CD4-positive, alpha-beta T cell treated with Interleukin-17A for 1 hour (primary cell): ENCODE results near the gene MIB1.

Source experiments
- DNase-seq: peaks from one replicate; pipeline ENCODE4 v3.0.0-alpha.2; 2020

Gene MIB1

DNA sequence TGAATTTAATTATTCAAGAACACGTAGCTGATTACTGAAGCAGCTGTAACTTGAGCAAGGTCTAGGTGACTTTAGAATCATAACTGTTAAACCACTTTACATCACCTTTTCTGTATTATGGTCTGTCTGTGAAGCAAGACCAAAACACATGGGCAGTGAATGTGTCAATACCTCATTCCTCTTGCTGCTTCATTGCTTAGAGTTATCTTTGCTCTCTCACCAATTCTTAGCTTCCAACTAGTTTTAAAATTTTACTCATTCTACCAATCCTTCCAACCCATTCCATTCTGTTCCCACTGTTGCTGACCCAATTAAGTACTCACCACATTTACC, 80.2 kb downstream of the MIB1 start:
- no peak for DNase-seq

DNA sequence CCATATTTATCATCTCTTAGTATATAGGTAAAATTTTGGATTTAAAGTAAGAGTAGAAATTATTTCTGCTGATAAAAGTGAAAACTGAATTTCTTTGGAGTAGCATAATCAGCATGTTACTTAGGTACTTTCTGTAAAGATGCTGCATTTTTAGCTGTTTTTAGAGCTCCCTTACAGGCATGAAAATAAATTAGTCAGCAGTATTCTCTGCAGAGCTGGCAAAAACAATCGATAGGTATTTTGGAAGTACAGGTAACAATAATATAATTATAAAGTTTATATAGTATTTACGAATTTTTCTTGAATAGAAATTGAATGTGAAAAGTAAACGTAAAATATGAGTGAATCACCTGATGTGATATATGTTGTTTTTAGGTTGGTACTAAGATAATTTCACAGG, 83.3 kb downstream of the MIB1 start:
- DNase-seq = no peak

DNA sequence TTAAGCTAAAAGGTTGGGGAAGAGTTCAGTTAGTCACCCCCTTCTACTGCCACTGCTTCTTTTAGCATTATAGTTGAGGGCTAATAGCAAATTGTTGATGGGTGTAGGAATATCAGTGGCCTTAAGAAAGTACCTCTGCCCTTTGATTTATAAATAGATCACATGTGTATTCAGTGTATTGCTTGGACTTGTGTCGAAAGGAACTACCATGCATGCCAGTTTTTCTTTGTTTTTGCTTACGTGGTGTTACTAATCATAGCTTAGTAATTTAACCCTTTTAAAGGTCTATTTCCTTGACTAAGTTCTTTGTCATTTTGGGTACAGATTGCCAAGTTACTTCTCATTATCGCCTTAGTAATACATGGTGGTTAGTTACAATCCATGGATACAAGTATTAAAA, 85.6 kb downstream of the MIB1 start:
- DNase-seq = no peak

DNA sequence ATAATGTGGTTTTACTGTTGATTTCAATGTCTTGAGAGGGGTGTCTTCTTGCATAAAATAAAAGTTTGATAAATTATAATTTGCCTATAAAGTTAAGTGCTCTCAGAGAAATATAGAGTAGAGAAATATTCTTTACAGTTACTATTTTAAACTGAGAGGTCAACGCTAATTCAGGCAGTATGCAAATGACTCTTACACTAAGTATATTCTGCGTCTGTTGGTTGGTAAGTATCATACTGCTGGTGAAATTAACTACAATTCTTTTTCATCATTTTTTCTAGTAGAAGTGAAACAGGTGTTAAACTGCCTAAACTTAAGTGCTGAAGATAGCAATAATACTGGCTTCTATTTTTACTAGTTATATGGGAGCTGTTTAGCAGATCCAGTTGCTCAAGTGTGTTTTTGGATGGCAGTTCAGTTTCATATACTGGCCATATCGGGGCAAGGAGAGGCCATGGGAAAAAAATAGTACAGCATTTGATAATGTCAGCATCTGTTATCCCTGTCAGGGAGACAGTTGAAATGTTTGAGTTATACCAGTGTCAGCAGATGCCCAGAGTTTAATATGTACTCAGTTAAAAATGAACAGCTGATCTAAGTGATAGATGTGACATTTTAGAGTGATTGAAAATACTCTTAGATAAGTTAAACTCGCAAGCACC, 86.2 kb downstream of the MIB1 start:
- no peak for DNase-seq

DNA sequence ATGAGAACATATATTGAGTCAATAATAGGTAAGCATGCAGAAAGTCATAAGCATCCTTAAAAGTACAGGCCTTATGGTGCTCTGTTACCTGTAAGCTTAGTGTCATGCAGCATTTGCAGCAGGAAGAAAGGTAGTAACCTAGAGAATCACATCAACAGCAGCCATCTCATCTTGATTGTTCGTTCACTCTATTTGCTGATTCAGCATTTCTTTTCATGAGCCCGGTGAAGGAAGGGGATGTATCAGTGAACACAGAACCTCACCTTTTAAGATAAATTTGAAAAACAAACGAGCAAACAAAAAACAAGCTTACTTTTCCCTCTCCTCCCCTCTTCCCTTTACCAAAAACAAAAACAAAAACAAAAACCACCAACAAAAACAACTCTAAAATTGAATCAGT, 89.9 kb downstream of the MIB1 start:
- DNase-seq = no peak

DNA sequence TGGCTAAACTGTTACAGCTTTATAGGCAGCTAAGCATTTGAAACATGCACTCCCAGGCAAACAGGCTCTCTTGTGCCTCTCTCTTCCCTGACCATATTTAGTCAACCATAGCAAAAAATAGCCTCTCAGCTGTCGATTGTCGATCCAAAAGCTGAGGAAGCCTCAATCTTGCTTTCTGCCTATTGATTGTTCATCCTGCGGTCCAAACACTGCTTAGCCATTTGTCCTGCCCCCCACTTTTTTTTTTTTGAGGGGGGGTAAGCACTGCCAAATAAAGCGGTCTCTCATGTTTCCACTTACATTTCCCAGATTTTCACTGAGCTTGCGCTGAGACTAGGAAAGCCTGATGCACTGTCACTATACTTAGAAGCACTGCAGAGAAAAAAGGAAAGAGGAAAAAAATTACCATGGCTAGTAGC, 90.8 kb downstream of the MIB1 start:
- no peak for DNase-seq

DNA sequence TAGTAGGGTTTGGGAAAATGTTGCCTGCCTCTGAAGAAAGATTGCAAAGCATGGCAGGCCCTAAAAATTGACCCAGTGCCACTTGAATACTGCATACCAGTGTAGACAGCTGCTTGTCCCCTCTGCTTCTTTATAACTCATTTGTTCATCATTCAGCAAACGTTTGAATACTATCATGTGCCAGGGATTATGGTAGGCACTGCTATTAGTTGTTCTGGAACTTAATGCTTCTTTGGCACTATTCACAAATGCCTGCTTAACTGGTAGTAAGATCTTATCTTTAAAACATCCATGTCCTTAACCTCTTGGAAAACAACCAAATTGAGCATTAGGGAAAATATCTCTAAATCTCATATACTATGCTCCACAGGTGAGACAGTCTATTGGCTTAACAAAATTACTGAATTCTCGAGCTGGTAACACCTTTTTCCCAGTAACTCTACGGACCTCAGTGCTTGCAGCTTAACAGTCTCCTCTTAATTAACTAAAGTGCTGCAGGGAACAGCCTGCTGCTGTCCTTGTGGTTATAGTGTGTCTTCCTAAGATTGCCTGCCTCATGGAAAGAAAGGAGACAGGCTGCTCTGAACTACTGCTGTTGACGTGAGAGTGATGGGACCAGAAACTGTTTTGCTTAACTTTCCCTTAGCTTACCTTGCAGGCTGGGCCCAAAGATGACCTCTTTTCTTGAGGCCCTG, 93.2 kb downstream of the MIB1 start:
- DNase-seq = no peak

DNA sequence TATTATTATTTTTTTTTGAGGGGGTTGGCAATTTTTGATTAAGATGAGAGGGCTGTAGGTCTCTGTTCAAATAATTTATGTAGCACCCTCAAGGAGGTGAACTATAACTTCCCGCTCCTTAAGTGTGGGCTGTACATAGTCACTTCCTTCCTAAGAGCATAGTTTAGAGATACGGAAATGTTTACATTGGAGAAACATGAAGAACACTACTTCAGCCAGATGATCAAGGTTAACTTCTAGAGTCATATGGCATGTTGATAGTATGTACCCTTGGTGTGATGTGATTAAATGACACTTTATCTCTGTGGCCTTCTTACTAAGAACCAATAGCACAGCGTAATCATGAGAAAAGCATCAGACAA, 93.7 kb downstream of the MIB1 start:
- DNase-seq = no peak

DNA sequence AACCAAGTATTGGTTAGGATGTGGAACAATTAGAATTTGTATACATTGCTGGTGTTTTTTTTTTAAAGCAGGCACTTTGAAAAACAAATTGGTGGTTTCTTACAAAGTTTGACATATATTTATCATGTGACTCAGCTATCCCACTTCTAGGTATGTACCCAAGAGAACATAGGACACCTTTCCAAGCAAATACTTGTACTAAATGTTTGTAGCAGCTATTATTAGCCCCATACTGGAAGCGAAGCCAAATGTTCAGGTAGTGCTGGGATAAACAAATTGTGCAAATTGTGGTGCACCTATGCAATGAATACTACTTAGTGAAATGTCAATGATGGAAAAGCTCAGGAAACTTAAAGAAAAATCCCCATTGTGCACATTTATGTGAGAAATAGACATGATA, 101.0 kb downstream of the MIB1 start:
- DNase-seq = no peak

DNA sequence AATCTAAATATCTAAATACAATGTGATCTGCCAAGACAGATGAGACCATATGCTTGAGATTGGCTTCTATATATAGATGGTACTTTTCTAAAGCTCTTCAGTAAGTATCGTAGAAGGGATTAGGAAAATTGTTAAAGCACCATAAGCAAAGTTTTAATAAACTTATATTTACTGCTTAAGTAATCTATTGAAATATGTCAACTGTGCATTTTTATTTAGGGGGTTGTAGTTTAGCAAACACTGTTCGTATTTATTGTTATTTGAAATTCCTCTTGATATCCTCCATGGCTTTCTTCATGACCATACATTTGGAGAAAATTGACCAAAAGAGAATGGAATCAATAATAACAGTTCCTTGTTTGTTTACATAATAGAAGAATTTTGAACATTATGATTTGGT, 102.7 kb downstream of the MIB1 start:
- no peak for DNase-seq

DNA sequence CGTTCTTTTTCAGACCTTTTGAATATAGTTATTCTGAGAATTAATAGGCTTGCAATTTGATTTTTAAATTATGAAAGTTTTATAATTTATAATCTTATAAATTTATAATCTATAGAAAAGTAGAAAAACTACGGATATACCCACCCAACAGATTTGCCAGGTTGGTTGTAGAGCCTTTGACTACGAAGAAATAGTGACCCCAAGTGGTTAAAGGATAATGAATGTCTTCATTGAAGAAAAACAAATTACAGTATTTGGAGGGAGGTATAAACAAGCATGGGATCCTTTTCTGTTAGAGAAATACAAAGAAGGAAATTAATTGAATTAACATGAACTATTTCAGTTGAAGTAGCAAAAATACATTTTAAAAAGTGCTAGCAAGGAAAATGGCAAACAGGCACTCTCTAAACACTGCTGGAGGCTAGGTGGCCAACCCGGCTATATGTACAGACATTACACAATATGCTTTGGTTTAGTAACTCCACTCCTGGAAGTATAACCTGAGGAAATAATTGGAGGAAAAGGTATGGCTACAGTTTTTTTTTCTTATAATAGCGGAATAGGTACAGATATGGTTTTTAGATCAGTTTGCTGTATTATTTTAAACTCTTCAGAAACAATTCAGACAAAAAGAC, 110.9 kb downstream of the MIB1 start:
- DNase-seq = peak; percentile 7

DNA sequence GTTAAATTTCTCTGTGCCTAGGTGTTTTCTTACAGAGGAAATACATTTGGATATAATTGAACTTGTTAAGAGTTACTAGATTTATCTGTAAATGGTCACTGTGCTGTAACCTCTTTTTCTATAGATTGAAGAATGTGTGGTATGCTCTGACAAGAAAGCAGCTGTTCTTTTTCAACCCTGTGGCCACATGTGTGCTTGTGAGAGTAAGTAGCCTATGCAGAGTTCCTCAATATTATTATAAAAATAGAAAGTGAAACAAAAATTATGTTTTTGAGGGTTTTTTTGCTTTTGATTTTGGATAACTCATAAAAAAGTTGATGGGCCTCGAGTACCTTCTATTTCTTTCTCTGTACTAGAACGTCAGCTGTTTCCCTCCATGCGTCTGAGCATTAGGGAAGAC, 112.4 kb downstream of the MIB1 start:
- DNase-seq = no peak

DNA sequence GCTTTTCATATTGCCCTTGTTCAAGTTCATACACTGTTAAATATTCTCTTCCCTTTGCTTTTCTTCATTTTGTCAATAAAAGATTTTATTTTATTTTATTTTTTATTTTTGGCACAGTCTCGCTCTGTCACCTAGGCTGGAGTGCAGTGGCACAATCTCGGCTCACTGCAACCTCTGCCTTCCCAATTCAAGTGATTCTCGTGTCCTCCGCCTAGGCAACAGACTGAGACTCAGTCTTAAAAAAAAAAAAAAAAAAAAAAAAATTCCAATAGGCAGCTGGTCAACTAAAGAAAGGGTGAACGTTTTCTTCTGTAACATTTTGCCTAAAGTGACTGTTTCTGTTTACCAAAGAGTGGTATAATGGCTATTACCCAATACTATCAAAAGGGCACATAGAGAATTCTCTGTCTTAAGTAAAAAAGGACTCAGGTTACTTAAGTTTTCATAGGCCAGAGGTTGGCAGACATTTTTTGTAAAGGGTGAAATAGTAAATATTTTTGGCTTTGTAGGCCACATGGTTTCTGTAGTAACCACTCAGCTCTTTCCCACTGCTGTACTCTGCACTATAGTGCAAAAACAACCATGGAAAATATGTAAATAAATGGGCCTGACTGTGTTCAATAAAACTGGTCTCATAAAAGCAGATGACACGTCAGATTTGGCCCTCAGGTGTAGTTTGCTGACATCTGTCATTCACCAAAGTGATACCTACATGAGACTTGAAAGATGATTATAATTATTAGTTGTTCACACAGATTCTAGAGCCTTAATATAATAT, 113.4 kb downstream of the MIB1 start:
- no peak for DNase-seq

DNA sequence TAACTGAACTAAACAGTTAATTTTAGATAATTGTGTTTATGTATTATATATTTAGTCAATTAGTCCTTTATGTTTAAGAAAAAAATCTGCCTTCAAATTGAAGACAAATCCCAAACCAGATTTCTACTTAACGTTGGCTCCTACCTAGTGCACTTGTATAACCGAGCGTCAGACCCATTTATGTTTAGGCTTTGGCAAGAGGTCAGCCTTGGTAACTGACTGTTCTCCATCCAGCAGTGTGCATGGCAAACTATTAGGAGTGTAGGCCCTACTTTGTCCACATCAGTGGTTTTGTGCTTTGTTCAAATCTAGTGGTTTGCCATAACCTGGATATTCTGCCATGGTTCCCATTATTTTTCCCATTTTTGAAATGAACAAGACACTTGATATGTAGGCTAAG, 114.8 kb downstream of the MIB1 start:
- no peak for DNase-seq

DNA sequence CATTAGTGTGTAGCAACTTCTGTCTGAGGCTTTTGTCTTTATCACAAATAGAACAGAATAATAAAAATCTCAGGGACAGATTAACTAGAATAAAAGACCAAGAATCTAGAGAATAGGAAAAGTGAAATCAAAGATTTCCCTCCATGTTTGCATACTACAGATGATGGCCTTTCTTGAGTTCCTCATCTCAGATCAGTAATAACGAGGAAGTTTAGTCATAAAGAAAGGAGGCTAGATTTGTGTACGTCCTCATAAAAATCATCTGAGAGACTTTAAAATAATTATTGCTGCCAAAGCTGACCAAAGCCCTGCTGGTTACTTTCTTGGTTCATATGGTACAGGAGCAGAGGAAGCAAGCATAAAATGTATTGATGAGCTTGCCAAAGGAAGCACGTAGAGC, 117.3 kb downstream of the MIB1 start:
- no peak for DNase-seq

DNA sequence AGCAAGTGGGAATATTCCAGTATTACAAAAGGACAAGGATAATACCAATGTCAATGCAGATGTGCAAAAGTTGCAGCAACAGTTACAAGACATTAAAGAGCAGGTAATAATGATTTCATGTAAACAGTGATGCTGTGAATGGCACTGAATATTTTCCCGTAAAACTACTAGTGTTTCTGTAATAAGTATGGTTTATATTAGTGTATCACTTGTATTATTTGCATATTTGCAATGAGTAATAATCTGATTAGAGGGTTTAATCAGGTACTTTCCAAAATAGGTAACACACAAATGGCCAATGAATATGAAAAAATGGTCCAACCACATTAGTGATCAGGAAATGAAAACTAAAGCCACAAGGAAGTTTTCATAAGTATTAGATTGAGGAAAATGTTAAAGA, 118.0 kb downstream of the MIB1 start:
- no peak for DNase-seq

DNA sequence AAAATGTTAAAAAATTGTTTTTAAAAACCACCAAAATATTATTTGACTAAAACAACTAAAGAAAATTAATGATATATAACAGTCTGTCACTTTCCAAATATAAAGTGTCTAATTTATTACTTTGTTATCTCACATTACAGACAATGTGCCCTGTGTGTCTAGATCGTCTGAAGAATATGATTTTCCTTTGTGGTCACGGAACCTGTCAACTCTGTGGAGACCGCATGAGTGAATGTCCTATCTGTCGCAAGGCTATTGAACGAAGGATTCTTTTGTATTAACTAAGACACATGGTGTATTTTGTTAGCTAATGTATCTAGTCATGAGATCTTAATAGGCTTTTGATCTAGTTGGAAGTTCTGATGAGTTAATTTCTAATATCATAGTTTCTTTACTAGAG, 123.8 kb downstream of the MIB1 start:
- no peak for DNase-seq

DNA sequence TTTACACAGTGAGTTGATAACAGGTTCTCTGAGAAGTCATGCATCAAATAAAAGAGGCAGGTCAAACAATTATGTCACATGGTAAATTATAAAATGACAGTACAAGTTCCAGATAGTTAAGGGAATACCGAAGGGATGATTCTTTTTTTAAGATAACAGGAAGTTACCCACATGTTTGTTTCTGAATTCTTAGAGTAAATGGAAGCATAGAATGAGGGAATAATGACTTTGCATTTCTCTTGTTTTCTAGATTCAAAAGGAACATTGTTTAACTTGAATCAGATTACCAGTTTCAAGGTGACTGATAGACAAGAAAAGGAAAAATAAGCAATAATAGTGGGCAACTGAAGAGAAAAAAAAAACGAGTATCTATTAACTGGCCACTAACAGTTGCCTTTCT, 124.5 kb downstream of the MIB1 start:
- no peak for DNase-seq

DNA sequence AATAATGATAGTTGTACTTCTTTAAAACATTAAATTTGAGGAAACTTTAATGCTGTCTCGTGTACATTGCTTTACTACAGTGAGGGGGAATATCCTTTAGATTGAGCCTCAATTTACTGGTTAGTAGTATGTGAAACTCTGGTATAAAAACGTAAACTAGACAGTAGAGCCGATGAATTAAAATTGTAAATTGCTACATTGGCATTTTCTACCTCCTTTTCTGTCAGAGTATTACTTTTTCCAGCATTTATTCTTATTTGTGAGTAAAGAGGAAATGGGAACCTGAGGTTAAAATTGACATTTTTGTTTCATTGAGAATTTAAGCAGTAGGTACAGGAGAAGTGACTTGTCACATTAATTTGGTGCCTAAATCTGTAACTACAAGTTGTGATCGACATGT, 128.2 kb downstream of the MIB1 start:
- no peak for DNase-seq

DNA sequence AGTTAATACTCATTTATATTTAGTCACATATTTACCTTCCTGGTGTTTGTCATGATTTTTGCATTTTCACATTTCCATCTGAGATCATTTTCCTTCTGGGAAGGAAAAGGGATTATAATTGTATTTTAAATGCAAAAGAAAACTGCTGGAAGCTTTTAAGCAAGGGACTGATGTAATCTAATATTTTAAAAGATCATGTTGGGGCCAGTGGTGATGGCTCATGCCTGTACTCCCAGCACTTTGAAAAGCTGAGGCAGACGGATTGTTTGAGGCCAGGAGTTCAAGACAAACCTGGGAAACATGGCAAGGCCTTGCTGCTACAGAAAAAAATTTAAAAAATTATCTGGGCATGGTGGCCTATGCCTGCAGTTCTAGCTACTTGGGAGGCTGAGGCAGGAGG, 149.0 kb downstream of the MIB1 start:
- DNase-seq = no peak

DNA sequence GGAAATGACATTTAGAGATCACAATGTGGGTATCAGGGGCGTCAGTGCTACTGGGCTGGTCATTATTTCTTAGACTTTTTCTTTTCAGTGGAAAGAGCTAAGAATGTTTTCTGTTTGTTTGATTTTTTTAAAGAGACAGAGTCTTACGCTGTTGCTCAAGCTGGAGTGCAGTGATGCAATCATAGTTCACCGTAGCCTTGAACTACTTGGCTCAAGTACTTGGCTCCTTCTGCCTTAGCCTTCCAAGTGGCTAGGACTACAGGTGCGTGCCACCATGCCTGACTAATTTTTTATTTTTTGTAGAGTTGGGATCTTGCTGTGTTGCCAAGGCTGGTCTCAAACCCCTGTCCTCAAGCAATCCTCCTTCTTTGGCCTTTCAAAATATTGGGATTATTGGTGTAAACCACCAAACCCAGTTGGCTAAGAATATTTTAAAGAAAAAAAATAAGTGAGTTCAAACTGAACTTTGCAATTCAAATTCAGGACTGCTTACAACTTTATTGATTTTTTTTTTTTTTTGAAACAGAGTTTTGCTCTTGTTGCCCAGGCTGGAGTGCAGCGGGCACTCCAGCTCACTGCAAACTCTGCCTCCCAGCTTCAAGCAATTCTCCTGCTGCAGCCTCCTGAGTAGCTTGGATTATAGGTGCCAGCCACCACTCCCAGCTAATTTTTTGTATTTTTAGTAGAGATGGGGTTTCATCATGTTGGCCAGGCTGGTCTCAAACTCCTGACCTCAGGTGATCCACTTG, 154.2 kb downstream of the MIB1 start:
- no peak for DNase-seq

DNA sequence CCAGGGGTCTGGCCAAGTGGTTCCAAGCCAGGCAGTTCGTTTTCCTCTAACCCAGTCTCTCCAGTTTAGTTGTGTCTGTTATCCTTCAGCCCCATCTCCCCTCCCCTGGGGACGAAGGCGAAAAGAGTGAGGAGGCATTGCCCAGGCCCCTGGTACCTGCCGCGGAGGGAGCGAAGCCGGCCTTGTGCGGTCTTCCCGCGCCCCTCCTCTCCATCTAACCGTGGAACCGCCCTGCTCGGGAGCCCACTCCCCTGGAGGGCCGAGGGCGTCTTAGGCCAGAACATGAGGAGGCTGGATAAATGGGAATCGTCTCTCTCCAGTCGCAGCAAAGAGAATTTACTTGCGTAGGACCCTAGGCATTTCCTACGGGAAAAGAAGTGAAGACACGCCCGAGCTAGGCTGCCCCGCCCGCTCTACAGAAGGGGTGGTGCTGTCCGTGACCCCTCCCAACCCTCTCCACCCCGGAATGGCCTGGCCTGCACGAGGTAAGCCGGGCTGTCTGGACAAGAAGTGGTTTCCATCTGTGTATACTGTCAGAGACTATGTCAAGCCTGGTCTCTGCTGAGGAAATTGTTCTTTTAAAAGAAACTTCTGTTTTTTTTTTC, 156.2 kb downstream of the MIB1 start:
- DNase-seq = no peak

DNA sequence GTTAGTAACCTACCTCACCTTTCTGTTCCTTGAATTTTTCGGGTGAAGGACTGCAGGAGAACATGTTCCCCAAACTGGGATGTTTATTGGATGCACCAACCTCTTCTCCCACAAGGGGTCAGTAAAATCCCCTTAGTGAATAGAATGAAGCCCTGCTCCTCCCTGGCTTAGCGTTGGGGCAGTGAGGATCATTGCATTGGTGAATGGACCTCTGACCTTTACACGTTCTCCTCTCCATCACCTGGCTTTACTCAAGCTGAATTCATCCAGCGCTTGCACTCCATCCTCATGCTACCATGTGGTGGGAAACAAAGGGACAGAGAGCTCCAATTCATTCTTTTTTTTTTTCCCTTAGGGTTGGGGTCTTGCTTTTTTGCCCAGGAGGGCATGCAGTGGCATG, 157.2 kb downstream of the MIB1 start:
- peak; percentile 22 for DNase-seq
